Tibial nerve (tissue), 4 donors: ENCODE data around the gene CHI3L2.

Experiments used
- EP300 ChIP-seq, 2 donors: sonication (generic); formaldehyde crosslinking; IDR thresholded peaks; one replicate each; pipeline ENCODE4 v1.6.1; 2017; ENCODE audit warnings: antibody characterized with exemption in 2 of 2, mild to moderate bottlenecking in 1 of 2
- POLR2A ChIP-seq, 2 donors: fragments of 450-650 bp; IDR thresholded peaks; one replicate each; pipeline ENCODE4 v1.6.1; 2017; ENCODE audit warnings: antibody characterized with exemption in 2 of 2, mild to moderate bottlenecking in 2 of 2, moderate library complexity in 2 of 2
- TF ChIP-seq, protein P1 (sequence below), 5 experiments: fragments of 200-600 bp in 3 of 5; fragments of 450-650 bp in 2 of 5; sonication (generic) in 3 of 5; IDR thresholded peaks; one replicate each; pipeline ENCODE4 v1.5.1; 2016 to 2019; ENCODE audit warnings: antibody characterized with exemption in 5 of 5, mild to moderate bottlenecking in 3 of 5, moderate library complexity in 2 of 5

GRCh38 chr1:111275079-111275478, 47.6 kb downstream of the CHI3L2 start:
- TF ChIP-seq, protein P1, sequence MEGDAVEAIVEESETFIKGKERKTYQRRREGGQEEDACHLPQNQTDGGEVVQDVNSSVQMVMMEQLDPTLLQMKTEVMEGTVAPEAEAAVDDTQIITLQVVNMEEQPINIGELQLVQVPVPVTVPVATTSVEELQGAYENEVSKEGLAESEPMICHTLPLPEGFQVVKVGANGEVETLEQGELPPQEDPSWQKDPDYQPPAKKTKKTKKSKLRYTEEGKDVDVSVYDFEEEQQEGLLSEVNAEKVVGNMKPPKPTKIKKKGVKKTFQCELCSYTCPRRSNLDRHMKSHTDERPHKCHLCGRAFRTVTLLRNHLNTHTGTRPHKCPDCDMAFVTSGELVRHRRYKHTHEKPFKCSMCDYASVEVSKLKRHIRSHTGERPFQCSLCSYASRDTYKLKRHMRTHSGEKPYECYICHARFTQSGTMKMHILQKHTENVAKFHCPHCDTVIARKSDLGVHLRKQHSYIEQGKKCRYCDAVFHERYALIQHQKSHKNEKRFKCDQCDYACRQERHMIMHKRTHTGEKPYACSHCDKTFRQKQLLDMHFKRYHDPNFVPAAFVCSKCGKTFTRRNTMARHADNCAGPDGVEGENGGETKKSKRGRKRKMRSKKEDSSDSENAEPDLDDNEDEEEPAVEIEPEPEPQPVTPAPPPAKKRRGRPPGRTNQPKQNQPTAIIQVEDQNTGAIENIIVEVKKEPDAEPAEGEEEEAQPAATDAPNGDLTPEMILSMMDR (IDR thresholded peaks at IDR 0.05), result no peak
- TF ChIP-seq POLR2A (IDR thresholded peaks at IDR 0.05), result no peak
- peak in 1 of 2 donors; percentile 53 for TF ChIP-seq EP300 (IDR thresholded peaks at IDR 0.05)
